Karpas-422 (cell line): ENCODE data around the gene PPFIBP2. TPM values are rescaled to one million over a fixed set of nuclear protein-coding genes. Genes with fewer than 3 reads are reported as not detected.
A peak's percentile ranks its signal among the peaks of the same experiment; 100 is the strongest.

ENCODE experiments used
- DNase-seq: peaks from one replicate; pipeline ENCODE4 v3.0.0-alpha.2; 2015
- H2AFZ ChIP-seq: fragments of 200-600 bp; sonication (generic); 2 replicates; pipeline ENCODE4 v1.6.1; 2014; ENCODE audit warnings: antibody characterized with exemption, low read length, mixed read lengths
- H3K27ac ChIP-seq: fragments of 200-600 bp; sonication (generic); 2 replicates; pipeline ENCODE4 v1.5.1; 2014; ENCODE audit warnings: mild to moderate bottlenecking, low read length, moderate library complexity
- H3K27me3 ChIP-seq: fragments of 200-600 bp; sonication (generic); 2 replicates; pipeline ENCODE4 v1.6.1; 2014; ENCODE audit warnings: low read length, mixed read lengths
- H3K36me3 ChIP-seq: fragments of 200-600 bp; sonication (generic); 2 replicates; pipeline ENCODE4 v1.6.1; 2014; ENCODE audit warnings: low read length, mixed read lengths; ENCODE audit not compliant: insufficient read depth
- H3K4me1 ChIP-seq: fragments of 200-600 bp; sonication (generic); 2 replicates; pipeline ENCODE4 v1.6.1; 2014; ENCODE audit warnings: mild to moderate bottlenecking, low read length, mixed read lengths
- H3K4me2 ChIP-seq: fragments of 200-600 bp; sonication (generic); 2 replicates; pipeline ENCODE4 v1.6.1; 2014; ENCODE audit warnings: low read length, low read depth, mild to moderate bottlenecking; ENCODE audit not compliant: poor library complexity, severe bottlenecking
- H3K4me3 ChIP-seq: fragments of 200-600 bp; sonication (generic); 2 replicates; pipeline ENCODE4 v1.5.1; 2014; ENCODE audit warnings: mild to moderate bottlenecking, antibody characterized with exemption, low read length, mixed read lengths
- H3K79me2 ChIP-seq: fragments of 200-600 bp; sonication (generic); 2 replicates; pipeline ENCODE4 v1.6.1; 2014; ENCODE audit warnings: mild to moderate bottlenecking, low read length, mixed read lengths
- H3K9ac ChIP-seq: fragments of 200-600 bp; sonication (generic); 2 replicates; pipeline ENCODE4 v1.6.0; 2014; ENCODE audit warnings: low read length
- H3K9me2 ChIP-seq: fragments of 200-600 bp; sonication (generic), shearing (Covaris generic); replicated peaks from 2 replicates; pipeline ENCODE4 v1.6.0; 2014; ENCODE audit warnings: mild to moderate bottlenecking, low read length, moderate library complexity; ENCODE audit not compliant: insufficient read depth
- H3K9me3 ChIP-seq: fragments of 300-700, 200-600 bp; sonication (generic); 2 replicates; pipeline ENCODE4 v1.6.1; 2014; ENCODE audit warnings: low read length, mixed read lengths
- H4K20me1 ChIP-seq: fragments of 200-600 bp; sonication (generic); 2 replicates; pipeline ENCODE4 v1.6.1; 2014; ENCODE audit warnings: mild to moderate bottlenecking, antibody characterized with exemption, low read length, low read depth; ENCODE audit not compliant: insufficient read depth
- total RNA-seq: library from RNA; depleted of rRNA; stranded (reverse); fragments of >200 nt; shearing (Covaris generic); gene quantifications from 2 replicates; pipeline ENCODE4 v1.2.3, GENCODE V29; 2014; ENCODE audit warnings: low replicate concordance; rRNA removed

Gene PPFIBP2
- total RNA-seq: 25.1 and 36.5 TPM in 2 replicates

DNA sequence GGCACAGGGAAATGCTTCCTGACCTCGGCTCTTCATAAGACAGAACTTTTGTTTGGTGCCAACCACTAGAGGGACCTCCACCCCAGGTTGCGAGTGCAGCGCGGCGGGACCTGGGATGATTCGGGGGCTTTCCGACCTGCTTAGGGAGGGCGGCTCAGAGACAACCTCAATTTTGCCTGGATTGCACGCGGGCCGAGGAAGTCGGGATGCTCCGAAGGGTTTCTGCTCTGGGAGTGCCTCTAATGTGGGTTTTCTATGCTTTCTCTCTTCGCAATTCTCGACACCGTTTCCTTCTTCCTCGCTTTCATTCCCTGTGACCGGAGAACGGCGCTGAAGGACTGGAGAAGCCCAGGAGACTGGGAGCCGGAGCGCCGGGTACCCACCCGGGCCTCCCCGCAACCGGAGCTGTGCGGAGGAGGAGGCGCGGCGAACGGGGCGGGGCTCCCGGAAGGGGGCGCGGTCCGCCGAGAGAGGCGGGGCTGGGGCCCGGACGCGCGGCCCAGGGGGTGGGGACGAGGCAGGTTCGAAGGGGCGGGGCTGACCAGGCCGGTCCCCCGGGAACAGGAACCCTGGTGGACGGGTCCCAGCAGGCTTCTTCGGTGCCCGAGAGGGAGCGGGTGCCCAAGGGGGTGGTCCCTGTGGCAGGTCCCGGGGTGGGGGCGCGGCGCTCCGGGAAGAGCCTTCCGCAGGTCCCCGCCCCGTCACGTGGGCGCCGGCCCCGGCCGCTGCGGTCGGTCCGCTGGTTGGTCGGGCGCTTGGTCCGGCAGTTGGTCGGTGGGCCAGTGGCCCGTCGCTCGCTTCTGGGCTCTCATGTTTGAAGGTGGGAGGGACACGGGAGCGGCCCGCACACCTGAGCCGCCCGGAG lies at the start of gene PPFIBP2:
TSS of gene PPFIBP2 (plus strand) at position 766 of the 865 bp plus-strand sequence. CDS start 35,477 bp downstream, outside the sequence.
- H3K4me1 ChIP-seq: peaks cover 36% of the 10 kb centered on the region

DNA sequence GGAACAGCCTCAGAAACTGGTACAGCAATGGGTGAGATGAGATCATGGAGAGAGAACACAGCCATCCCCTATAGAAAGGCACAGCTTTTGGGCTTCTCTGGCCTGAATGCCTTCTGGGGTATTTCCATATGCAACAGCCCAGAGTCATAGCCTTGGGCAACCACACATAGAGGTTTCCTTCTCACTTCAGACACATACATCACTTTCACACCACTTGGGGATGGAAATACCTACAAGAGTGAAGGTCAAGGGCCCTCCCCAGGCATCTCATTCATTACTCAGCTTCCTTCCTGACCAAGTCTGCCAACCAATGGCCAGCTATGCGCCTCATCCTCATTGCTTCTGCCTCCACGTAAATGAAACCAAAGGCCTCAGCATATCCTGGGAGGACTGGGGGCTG lies 46.1 kb upstream of the PPFIBP2 start:
- DNase-seq: no peak
- no peaks in the 10 kb centered on the region for H3K36me3 ChIP-seq
- no peaks in the 10 kb centered on the region for H3K79me2 ChIP-seq
- H2AFZ ChIP-seq: no peak overlapping the region
- H3K27me3 ChIP-seq: no peaks in the 10 kb centered on the region
- H3K4me2 ChIP-seq: no peak overlapping the region
- H4K20me1 ChIP-seq: no peaks in the 10 kb centered on the region
- H3K4me3 ChIP-seq: no peak overlapping the region
- H3K9me3 ChIP-seq: no peaks in the 10 kb centered on the region
- H3K4me1 ChIP-seq: no peaks in the 10 kb centered on the region
- no peak overlapping the region for H3K9ac ChIP-seq
- no peaks in the 10 kb centered on the region for H3K9me2 ChIP-seq
- H3K27ac ChIP-seq: no peak overlapping the region

More for the DNA sequence above, at the start of gene PPFIBP2:
- peak within 1 kb of the TSS; percentile 80 for H3K4me3 ChIP-seq
- H2AFZ ChIP-seq: peak within 1 kb of the TSS; percentile 94
- H3K4me2 ChIP-seq: peak within 1 kb of the TSS; percentile 99
- no peaks in the 10 kb centered on the region for H3K9me2 ChIP-seq
- no peaks in the 10 kb centered on the region for H3K27me3 ChIP-seq
- H3K9ac ChIP-seq: peak within 1 kb of the TSS; percentile 87
- DNase-seq: peak; percentile 90
- no peaks in the 10 kb centered on the region for H3K9me3 ChIP-seq
- no peaks in the 10 kb centered on the region; the same call in 1 of the 2 replicates for H3K79me2 ChIP-seq
- H3K27ac ChIP-seq: peak within 1 kb of the TSS; percentile 82
- H3K36me3 ChIP-seq: no peaks in the 10 kb centered on the region
- H4K20me1 ChIP-seq: no peaks in the 10 kb centered on the region

DNA sequence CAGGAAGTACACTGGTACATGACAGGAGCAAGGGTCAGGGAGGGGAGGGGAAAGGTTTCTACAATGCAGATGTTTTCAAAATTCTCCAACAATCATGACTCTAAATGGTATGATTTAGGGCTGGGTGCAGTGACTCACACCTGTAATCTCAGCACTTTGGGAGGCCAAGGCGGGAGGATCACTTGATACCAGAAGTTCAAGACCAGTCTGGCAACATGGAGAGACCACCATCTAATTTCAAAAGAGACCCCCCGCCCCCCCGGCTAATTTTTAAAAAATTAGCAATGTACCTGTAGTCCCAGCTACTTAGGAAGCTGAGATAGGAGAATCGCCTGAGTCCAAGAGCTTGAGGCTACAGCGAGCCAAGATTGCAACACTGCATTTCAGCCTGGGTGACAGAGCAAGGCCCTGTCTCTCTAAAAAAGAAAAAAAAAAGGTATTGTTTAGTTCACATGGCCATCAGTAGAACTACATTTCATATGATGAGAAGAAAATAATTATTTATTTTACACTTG lies 44.4 kb upstream of the PPFIBP2 start:
- no peak for DNase-seq

DNA sequence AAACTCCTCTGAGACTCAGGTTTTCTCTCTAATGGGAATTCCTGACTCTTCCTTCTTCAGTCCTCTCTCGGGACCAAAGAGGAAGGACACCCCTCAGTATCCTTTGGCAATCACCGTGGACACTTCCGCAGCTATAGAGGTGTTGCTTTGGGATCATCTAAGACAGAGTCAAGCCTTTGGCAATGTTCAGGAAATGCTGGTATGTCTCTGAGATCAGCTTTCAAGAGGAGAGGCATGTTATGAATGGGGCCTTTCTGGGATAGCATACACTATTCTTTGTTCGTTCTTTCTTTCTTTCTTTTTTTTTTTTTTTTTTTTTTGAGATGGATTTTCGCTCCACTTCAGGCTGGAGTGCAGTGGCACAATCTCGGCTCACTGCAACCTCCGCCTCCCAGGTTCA lies 42.7 kb upstream of the PPFIBP2 start:
- Histone ChIP-seq H3K9me2 (no peaks in the 10 kb centered on the region), H3K79me2 (no peaks in the 10 kb centered on the region), H3K27ac (no peak overlapping the region), H3K9me3 (no peaks in the 10 kb centered on the region), H3K4me3 (no peak overlapping the region), H3K4me1 (peaks cover 4% of the 10 kb centered on the region), H3K36me3 (no peaks in the 10 kb centered on the region), H3K27me3 (no peaks in the 10 kb centered on the region), H3K9ac (no peak overlapping the region), H4K20me1 (no peaks in the 10 kb centered on the region), H3K4me2 (no peak overlapping the region), H2AFZ (no peak overlapping the region)
- DNase-seq: no peak

More for the DNA sequence above, 44.4 kb upstream of the PPFIBP2 start:
- Histone ChIP-seq H3K27ac (no peak overlapping the region), H3K4me2 (no peak overlapping the region), H3K4me1 (peaks cover 4% of the 10 kb centered on the region), H3K36me3 (no peaks in the 10 kb centered on the region), H3K9me3 (no peaks in the 10 kb centered on the region), H2AFZ (no peak overlapping the region), H3K9me2 (no peaks in the 10 kb centered on the region), H3K79me2 (no peaks in the 10 kb centered on the region), H4K20me1 (no peaks in the 10 kb centered on the region), H3K9ac (no peak overlapping the region), H3K27me3 (no peaks in the 10 kb centered on the region), H3K4me3 (no peak overlapping the region)

DNA sequence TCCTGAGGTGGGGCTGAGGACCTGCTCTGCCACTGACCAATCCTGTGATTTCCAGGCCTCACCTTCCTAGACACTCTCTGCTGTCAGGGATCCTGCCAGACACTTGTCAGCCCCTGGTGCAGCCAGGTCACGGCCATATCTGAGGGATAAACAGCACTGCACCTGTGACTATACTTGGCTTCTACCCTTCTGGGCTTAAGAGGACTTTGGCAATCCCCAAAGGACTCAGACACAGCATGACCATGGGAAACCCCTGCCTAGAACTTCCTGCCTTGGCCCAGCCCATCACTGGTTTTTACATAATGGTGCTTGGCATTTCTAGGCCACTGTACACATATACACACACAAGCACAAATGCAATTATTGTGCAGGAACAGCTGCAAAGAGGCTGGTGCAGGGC lies 40.1 kb upstream of the PPFIBP2 start:
- Histone ChIP-seq H2AFZ (no peak overlapping the region), H3K36me3 (no peaks in the 10 kb centered on the region), H3K9me2 (no peaks in the 10 kb centered on the region), H3K9ac (no peak overlapping the region), H3K79me2 (no peaks in the 10 kb centered on the region), H3K27ac (no peak overlapping the region), H4K20me1 (no peaks in the 10 kb centered on the region), H3K4me2 (no peak overlapping the region), H3K27me3 (no peaks in the 10 kb centered on the region), H3K9me3 (no peaks in the 10 kb centered on the region), H3K4me1 (peaks cover 4% of the 10 kb centered on the region), H3K4me3 (no peak overlapping the region)
- no peak for DNase-seq

DNA sequence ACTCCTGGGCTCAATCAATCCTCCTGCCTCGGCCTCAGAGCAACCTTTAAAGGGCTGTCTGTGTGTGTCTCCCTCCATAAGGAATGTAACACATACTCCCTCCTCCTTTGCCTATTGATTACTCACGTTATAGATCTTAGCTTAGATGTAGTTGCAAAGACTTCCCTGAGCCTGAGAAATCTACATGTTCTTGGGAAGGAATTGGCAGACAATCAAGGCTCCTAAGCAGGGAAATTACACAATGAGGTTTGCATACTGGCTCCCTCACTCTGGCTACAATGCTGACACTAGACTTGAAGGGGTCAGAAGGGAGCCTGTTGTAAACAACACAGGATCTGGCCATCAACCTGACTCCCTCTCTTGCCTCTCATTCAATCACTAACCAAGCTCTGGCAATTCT lies 33.7 kb upstream of the PPFIBP2 start:
- no peaks in the 10 kb centered on the region for H4K20me1 ChIP-seq
- no peak for DNase-seq
- H3K9me3 ChIP-seq: no peaks in the 10 kb centered on the region
- no peak overlapping the region for H3K27ac ChIP-seq
- no peaks in the 10 kb centered on the region for H3K9me2 ChIP-seq
- no peak overlapping the region for H3K4me3 ChIP-seq
- H3K79me2 ChIP-seq: no peaks in the 10 kb centered on the region
- H3K4me1 ChIP-seq: peaks cover 4% of the 10 kb centered on the region; the same call in 1 of the 2 replicates
- 0 out of 2 replicates have a peak, but pooled peaks cover 2% of the 10 kb centered on the region for H3K27me3 ChIP-seq
- no peaks in the 10 kb centered on the region for H3K36me3 ChIP-seq
- no peak overlapping the region for H2AFZ ChIP-seq
- no peak overlapping the region for H3K9ac ChIP-seq
- no peak overlapping the region for H3K4me2 ChIP-seq

DNA sequence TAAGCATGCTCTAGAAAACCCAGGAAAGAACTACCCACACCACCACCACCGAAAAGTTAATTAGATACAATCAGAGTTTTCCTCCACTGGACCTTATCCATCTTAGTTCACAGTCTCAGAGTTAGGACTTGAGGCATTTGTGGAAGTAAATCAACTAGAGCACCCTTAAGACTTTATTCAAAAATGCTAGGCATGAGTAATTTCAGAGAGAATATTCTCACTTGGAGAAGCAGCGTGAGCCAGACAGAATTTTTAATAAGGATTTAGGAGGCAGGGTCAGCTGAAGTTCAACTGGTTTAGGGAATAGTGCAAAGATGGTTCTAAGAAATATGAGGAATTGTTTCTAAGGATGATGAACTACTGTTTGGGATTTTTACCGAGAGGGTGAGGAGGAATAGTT lies 29.7 kb upstream of the PPFIBP2 start:
- no peak for DNase-seq
- H4K20me1 ChIP-seq: no peaks in the 10 kb centered on the region
- no peak overlapping the region for H2AFZ ChIP-seq
- H3K9me3 ChIP-seq: no peaks in the 10 kb centered on the region
- no peaks in the 10 kb centered on the region for H3K9me2 ChIP-seq
- no peak overlapping the region for H3K4me2 ChIP-seq
- H3K27me3 ChIP-seq: 0 out of 2 replicates have a peak, but pooled peaks cover 2% of the 10 kb centered on the region
- H3K27ac ChIP-seq: no peak overlapping the region
- peaks cover 9% of the 10 kb centered on the region for H3K4me1 ChIP-seq
- H3K36me3 ChIP-seq: no peaks in the 10 kb centered on the region
- no peak overlapping the region for H3K4me3 ChIP-seq
- no peak overlapping the region for H3K9ac ChIP-seq
- no peaks in the 10 kb centered on the region for H3K79me2 ChIP-seq

DNA sequence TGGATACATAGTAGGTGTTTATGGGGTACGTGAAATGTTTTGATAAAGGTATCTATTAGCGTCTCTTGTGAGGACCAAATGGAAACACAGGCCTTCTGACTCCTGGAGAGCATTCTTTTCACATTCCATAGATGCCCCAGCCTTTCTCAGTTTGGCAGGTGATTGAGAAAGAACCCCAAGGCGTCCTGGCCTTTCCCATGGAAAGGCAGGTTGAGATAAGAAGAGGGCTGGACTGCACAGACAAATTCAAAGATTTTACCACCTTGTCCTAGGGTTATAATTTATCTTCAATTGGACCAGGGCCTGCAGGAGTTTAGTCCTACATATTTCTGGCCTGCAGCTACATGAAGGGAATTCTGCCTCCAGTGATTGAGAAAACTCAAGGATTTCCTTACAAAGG lies 29.2 kb upstream of the PPFIBP2 start:
- Histone ChIP-seq H3K27me3 (0 out of 2 replicates have a peak, but pooled peaks cover 2% of the 10 kb centered on the region), H3K9ac (no peak overlapping the region), H3K9me2 (no peaks in the 10 kb centered on the region), H3K36me3 (no peaks in the 10 kb centered on the region), H3K4me3 (no peak overlapping the region), H3K4me2 (no peak overlapping the region), H3K79me2 (no peaks in the 10 kb centered on the region), H3K27ac (no peak overlapping the region), H3K9me3 (no peaks in the 10 kb centered on the region), H2AFZ (no peak overlapping the region), H4K20me1 (no peaks in the 10 kb centered on the region), H3K4me1 (peaks cover 11% of the 10 kb centered on the region)
- DNase-seq: no peak
